GM08714 (cell line): ENCODE measurements around the gene CIITA.
"Not testable (repeated sequence)": the region's sequence is repeated elsewhere in the genome, so short reads cannot be mapped to it uniquely, and the experiment has no call there.

Experiments used
- H3K4me3 ChIP-seq: fragments of 200-500 bp; sonication (Bioruptor generic); 2 replicates; pipeline ENCODE4 v1.5.1; 2014; ENCODE audit warnings: mild to moderate bottlenecking, low read length, inconsistent platforms
- ZNF274 ChIP-seq: IDR thresholded peaks from 2 replicates; pipeline ENCODE4 v1.6.1; 2012; ENCODE audit warnings: mild to moderate bottlenecking, low read depth, low read length

CIITA gene

GRCh38 chr16:10951026-10951425 lies 74.0 kb downstream of the CIITA start:
- TF ChIP-seq ZNF274 = no peak
- H3K4me3 ChIP-seq = no peak overlapping the region

DNA sequence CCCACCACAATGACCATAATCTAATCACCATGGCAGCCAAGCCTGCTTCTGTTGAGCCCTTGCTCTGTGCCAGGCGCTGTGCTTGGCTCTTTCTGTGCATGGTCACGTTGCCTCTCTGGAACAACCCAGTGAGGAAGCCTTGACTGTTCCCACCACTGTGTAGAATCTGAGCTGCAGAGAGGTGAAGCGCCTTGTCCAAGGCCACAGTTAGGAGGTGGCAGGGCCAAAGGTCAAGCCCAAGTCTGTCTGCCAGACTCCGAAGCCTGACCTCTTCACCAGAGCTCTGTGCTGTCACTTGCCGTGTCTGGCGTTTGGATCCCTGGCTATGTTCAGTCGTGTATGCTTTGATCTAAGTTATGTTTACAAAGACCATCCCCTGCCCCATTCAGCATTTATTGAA lies 77.9 kb downstream of the CIITA start:
- H3K4me3 ChIP-seq = no peak overlapping the region
- TF ChIP-seq ZNF274 = no peak

GRCh38 chr16:10957771-10958482 lies 80.9 kb downstream of the CIITA start:
- no peak for TF ChIP-seq ZNF274
- no peak overlapping the region for H3K4me3 ChIP-seq

GRCh38 chr16:10959161-10959560 lies 82.2 kb downstream of the CIITA start:
- H3K4me3 ChIP-seq = no peak overlapping the region
- TF ChIP-seq ZNF274 = no peak

DNA sequence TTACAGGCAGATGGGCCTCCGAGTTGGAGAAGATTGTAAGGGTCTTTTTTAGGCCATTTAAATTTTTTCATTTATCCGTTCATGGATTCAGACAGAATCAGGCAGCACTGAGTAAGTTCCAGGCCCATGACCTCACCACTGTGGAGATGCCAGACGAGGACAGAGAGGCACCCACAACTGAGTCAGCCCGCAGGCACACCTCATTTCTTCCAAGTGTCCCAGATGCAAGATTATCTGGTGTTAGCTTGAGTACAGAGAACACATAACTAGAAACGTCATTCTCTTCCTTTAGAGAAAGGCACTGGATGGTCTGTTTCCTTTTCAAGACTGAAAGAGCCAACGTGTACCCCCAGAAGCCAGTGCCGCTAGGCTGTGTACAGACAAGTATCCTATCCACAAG lies 84.2 kb downstream of the CIITA start:
- TF ChIP-seq ZNF274 = no peak
- no peak overlapping the region for H3K4me3 ChIP-seq

DNA sequence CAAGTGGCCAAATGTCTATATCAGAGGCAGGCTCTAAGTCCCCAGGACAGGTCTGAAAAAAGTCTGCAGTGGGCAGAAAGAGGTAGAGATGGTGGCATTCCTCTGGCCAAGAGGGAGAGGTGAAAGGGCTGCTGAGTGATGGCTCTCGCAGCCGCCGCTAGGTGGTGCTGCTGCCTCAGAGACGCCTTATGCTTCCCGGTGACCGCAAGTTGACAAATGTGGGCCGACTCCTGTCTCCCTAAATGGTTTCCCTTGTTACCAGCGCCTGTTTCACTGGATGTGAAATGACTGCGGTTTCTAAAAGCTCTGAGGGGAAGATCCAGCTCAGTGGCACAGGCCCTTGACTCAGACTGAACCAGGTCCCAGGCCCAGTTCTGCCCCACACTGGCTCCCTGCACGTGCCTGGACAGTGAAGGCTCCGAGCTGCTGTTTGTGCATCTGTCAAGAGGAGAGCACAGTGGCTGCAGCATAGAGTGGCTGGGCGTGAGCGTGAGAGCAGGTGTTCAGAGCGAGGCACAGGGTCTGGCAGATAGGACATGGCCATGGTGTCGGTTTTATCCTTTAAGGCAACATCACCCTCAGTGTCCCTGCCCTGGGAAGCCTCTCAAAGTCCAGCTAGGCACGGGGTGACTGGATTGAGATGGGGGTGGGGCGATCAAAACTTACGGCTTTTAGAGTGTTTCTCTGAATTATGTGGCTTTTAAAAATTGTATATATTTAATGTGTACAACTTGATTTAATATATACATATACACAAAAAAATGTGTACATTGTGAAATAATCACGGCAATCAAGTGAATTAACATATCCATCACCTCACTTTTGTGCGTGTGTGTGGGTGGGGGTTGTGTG lies 87.3 kb downstream of the CIITA start:
- TF ChIP-seq ZNF274 = no peak
- H3K4me3 ChIP-seq = no peak overlapping the region; the same call in 1 of the 2 replicates

- H3K4me3 ChIP-seq = peak overlapping the region; percentile 46; the same call in 1 of the 2 replicates
- TF ChIP-seq ZNF274 = no peak
Measured at GRCh38 chr16:10964891-10965326, 87.9 kb downstream of the CIITA start.

DNA sequence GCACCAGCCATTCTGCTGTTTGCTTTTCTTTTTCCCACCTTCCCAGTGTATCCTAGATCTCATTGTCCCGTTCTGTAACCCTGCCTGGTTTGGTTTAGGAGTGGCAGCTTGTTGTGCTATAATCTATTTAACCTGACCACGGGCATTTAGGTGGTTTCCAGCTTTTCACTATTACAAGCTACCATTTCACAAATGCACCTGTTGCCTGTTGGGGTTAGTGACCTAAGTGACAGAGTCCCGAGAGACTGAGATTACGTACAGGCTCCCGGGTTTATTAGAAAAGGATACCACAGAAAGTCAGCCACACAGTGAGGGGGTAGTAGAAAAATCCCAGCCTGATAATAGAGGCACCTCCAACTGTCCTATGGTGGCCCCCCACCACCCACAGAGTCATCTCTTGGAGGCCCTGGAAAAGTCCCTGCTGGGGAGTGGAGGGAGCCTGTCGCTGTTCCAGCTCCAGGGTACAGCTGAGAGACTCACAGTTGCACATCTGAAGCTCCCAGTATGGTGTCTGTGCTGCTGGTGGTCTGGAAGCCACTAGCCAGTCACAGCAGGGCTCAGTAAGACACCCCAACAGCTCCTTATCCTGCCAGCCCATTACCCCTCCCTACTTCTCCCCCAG lies 88.5 kb downstream of the CIITA start:
- H3K4me3 ChIP-seq = no peak overlapping the region; the same call in 1 of the 2 replicates
- TF ChIP-seq ZNF274 = no peak

GRCh38 chr16:10966129-10966528 lies 89.1 kb downstream of the CIITA start:
- TF ChIP-seq ZNF274 = no peak
- no peak overlapping the region; the same call in 1 of the 2 replicates for H3K4me3 ChIP-seq

GRCh38 chr16:10966559-10966958 lies 89.6 kb downstream of the CIITA start:
- H3K4me3 ChIP-seq = not testable (repeated sequence)

DNA sequence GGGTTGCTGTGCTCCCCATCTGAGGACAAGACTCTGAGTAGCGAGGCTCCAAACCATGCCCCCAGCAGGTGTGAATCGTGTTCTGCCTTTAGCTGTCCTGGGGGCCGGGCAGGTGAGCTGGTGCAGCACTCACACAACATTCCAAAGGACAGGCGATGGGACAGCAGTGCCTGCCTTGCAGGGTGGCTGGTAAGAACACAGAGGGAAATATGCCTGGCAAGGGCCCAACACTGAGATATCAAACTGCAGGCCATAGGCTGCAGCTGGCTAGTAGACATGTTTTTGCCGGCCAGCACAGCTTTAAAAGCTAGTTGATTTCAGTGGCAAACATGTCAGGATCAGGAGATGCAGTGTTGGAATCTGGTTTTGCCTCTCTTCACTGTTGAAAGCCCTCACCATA lies 91.0 kb downstream of the CIITA start:
- TF ChIP-seq ZNF274 = no peak
- H3K4me3 ChIP-seq = no peak overlapping the region

- no peak for TF ChIP-seq ZNF274
Measured at GRCh38 chr16:10968498-10968897, 91.5 kb downstream of the CIITA start.

DNA sequence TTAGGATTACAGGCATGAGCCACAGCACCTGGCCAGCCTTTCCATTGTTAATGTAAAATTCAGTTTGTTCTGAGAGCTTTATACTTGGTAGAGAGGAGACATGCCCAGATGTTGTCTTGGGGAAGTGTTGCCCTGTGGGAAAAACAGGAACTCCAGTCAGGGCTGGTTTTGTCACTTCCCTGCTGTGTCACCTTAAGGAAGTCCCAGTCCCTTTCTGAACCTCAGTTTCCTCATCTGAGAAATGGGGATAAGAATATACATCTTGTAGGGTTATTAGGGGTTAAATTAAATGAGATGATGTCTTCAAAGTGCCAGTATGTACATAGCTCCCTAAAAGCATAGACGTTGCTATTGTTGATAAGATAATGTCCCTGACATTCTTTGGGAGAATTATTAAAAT lies 92.6 kb downstream of the CIITA start:
- TF ChIP-seq ZNF274 = no peak
- H3K4me3 ChIP-seq = no peak overlapping the region

More at GRCh38 chr16:10968498-10968897, 91.5 kb downstream of the CIITA start:
- no peak overlapping the region for H3K4me3 ChIP-seq

DNA sequence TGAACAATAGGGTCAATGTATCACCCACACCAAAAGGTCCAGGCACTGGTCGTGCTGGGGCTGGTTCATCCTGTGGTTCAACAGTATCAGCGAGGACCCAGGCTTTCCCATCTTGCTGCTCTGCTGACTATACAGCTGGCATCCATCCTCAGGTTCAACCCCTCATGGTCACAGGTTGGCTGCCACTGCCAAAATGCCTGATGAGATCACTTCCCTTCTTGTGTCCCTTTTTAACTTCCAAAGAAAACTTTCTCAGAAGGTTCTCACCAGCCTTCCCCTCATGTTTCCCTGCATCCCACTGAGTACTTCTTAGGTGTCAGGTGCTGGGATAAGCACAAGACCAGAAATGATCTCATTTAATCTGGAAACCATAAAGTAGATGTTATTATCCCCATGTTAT lies 93.1 kb downstream of the CIITA start:
- no peak for TF ChIP-seq ZNF274
- no peak overlapping the region for H3K4me3 ChIP-seq

- TF ChIP-seq ZNF274 = no peak
Measured at GRCh38 chr16:10971560-10971961, 94.6 kb downstream of the CIITA start.

More at GRCh38 chr16:10971560-10971961, 94.6 kb downstream of the CIITA start:
- no peak overlapping the region for H3K4me3 ChIP-seq
